ENCODE results near the gene TSR3. TPM values are rescaled to one million over a fixed set of nuclear protein-coding genes. Genes with fewer than 3 reads are reported as not detected.

Gene TSR3
- total and polyA plus RNA-seq, 2 of the 13 experiments (the other 11 are each of a cell fraction or from before 2014, with no cell fraction given), result 24.2 to 51.0 TPM

DNA sequence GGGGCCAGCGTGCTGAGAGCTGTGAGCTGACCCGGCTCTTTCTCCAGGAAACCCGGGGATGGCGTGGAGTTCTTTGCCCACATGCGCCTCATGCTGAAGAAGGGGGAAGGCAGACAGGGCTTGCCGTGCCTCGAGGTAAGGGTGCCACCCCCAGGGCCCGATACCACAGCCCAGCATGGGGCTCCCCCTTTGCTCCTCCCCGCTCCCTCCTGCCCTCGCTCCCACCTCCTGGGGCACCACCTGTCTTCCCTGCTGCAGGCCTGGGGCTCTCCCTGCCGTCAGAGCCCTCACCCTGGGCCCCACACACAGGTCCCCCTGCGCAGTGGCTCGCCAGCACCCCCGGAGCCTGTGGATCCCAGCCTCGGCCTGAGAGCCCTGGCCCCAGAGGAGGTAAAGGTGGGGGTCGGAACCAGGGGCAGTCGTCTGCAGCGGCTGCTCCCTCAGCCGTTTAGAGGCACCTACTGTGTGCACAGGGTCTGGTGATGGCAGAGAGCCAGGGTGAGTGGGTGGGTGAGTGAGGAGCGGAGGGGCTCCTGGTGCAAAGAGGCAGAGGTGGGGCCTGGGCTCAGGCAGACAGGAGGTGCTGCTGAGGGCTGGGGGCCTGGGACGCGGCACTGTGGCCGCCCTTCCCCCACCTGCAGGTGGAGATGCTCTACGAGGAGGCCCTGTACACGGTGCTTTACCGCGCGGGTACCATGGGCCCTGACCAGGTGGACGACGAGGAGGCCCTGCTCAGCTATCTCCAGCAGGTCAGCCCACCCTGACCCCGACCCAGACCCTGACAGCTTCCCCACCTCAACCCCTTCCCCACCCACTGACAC lies 12.6 kb downstream of the TSR3 start:
- Histone ChIP-seq H3K27ac (ENCODE audit: extremely low read length, insufficient read depth, low read length) (no peak overlapping the region), H3K9me3 (ENCODE audit: low read length) (no peaks in the 10 kb centered on the region), H3K9ac (ENCODE audit: insufficient read depth, low read depth, low read length) (no peak overlapping the region), H3K4me2 (ENCODE audit: low read depth, low read length) (no peak overlapping the region; the same call in 1 of the 2 replicates), H3K79me2 (ENCODE audit: insufficient read depth, low read length) (no peaks in the 10 kb centered on the region), H3K4me3 (replicated peaks in 1 of 3; ENCODE audit: insufficient read depth in 1 of 3, low read depth in 2 of 3, low read length in 3 of 3) (no peak overlapping the region), H3K4me1 (ENCODE audit: insufficient read depth, low read length) (peaks cover 19% of the 10 kb centered on the region), H2AFZ (ENCODE audit: low read length) (no peak overlapping the region), H3K36me3 (replicated peaks in 1 of 2; ENCODE audit: control insufficient read depth in 1 of 2, insufficient read depth in 2 of 2, low read length in 2 of 2) (no peaks in the 10 kb centered on the region), H3K27me3 (ENCODE audit: control insufficient read depth in 1 of 2, insufficient read depth in 2 of 2, low read length in 2 of 2) (peaks cover 13 to 58% of the 10 kb centered on the region in 2 experiments; a peak in 4 of 5 replicates), H4K20me1 (ENCODE audit: insufficient read depth, low read length) (0 out of 2 replicates have a peak, but pooled peaks cover 3% of the 10 kb centered on the region)
- intact Hi-C loops (cut with micrococcal nuclease; ENCODE audit: unreplicated experiment), result no loop called here
- BruUV-seq (replicated peaks), result no TSS peak
- in situ Hi-C loops (cut with HindIII; ENCODE audit: extremely low pct_ligation_motif_present, low pct_unique_long_range_greater_than_20kb), result no loop called here
- ATAC-seq (no peak), DNase-seq (ENCODE audit: low spot score) (no peak), FAIRE-seq (no peak)
- CTCF ChIA-PET (ENCODE audit: low intra/inter-chr PET ratio, low total read pairs), result interaction anchor here (1.1 kb wide), 1 partner anchor 75 kb away, joined by 4 read pairs; the partner anchor contains the start of gene UNKL
- POLR2A ChIA-PET, result no interaction called here
- WGBS (ENCODE audit: low lambda C conversion rate), result 8% methylated on average over 12 of the region's 31 CpGs
- TF ChIP-seq ZNF260 (CRISPR knock-in tag; IDR thresholded peaks at IDR 0.05; ENCODE audit: borderline replicate concordance, low read depth) (no peak), MAFG (CRISPR knock-in tag; IDR thresholded peaks at IDR 0.05) (no peak), HHEX (CRISPR knock-in tag; IDR thresholded peaks at IDR 0.05) (no peak), SNAPC2 (CRISPR knock-in tag; IDR thresholded peaks at IDR 0.05) (no peak), ZNF619 (CRISPR knock-in tag; IDR thresholded peaks at IDR 0.05) (no peak), PAX8 (CRISPR knock-in tag; IDR thresholded peaks at IDR 0.05; ENCODE audit: borderline replicate concordance) (no peak), ZNF775 (CRISPR knock-in tag; IDR thresholded peaks at IDR 0.05; ENCODE audit: borderline replicate concordance) (no peak), ZNF256 (CRISPR knock-in tag; conservative IDR thresholded peaks at IDR 0.05) (no peak), KDM5A (IDR thresholded peaks at IDR 0.05; ENCODE audit: borderline replicate concordance, low read length) (no peak), CCAR2 (optimal IDR thresholded peaks at IDR 0.05; ENCODE audit: low read depth, low read length) (no peak)
- TF ChIP-seq, protein P1, sequence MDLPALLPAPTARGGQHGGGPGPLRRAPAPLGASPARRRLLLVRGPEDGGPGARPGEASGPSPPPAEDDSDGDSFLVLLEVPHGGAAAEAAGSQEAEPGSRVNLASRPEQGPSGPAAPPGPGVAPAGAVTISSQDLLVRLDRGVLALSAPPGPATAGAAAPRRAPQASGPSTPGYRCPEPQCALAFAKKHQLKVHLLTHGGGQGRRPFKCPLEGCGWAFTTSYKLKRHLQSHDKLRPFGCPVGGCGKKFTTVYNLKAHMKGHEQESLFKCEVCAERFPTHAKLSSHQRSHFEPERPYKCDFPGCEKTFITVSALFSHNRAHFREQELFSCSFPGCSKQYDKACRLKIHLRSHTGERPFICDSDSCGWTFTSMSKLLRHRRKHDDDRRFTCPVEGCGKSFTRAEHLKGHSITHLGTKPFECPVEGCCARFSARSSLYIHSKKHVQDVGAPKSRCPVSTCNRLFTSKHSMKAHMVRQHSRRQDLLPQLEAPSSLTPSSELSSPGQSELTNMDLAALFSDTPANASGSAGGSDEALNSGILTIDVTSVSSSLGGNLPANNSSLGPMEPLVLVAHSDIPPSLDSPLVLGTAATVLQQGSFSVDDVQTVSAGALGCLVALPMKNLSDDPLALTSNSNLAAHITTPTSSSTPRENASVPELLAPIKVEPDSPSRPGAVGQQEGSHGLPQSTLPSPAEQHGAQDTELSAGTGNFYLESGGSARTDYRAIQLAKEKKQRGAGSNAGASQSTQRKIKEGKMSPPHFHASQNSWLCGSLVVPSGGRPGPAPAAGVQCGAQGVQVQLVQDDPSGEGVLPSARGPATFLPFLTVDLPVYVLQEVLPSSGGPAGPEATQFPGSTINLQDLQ (CRISPR knock-in tag; IDR thresholded peaks at IDR 0.05), result no peak
